ENCODE measurements around the gene ZFR2.

Gene ZFR2

DNA sequence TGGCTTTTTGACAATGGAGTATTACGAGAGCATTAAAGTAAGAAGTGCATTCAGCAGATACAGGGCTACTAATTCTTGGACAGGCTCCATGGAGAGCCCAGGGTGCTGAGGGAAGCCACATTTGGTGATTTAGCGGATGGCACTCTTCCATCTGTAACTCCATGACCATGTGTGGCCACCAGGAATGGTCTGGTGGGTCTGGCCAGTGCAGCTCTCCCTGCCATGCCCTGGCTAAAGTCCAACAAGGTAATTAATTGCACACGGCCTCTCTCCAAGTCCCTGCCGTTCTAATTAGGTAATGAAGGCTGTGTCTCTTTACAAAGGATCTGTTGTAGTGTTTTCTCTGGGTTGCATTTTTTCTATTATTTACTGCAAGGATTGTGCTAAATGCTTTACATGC, 4.3 kb upstream of the ZFR2 start:
- no peak for DNase-seq

DNA sequence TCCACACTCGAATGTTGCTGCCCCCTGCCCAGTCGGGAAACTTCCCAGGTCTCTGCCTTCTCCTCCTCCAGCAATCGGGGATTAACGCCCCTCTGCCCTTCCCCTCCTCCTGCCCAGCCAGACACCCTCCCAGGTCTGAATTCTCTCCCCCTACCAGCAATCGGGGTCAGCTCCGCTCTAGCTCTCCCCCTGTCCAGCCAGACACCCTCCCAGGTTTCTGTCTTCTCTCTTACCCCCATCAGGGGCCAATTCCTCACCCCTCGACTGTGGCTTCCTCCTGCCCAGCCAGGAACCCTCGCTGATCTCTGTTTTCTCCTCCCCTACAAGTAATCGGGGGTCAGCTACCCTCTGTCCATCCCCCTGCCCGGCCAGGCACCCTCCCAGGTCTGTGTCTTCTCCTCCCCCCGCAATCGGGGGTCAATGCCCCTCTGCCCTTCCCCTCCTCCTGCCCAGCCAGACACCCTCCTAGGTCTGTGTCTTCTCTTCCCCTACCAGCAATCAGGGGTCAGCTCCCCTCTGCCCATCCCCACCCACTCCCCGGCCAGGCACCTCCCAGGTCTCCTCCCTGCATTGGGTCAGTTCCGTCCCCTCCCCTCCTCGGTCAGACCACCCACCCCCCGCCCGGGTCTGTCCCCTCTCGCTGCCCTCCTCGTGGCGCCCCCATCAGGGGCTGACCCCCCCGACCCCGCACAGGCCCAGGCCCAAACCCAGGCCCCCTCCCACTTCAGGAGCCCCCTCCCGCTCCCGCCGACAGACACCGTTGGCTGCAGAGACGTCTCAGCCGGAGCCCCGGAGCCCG, 668 bp downstream of the ZFR2 start:
- DNase-seq = no peak

DNA sequence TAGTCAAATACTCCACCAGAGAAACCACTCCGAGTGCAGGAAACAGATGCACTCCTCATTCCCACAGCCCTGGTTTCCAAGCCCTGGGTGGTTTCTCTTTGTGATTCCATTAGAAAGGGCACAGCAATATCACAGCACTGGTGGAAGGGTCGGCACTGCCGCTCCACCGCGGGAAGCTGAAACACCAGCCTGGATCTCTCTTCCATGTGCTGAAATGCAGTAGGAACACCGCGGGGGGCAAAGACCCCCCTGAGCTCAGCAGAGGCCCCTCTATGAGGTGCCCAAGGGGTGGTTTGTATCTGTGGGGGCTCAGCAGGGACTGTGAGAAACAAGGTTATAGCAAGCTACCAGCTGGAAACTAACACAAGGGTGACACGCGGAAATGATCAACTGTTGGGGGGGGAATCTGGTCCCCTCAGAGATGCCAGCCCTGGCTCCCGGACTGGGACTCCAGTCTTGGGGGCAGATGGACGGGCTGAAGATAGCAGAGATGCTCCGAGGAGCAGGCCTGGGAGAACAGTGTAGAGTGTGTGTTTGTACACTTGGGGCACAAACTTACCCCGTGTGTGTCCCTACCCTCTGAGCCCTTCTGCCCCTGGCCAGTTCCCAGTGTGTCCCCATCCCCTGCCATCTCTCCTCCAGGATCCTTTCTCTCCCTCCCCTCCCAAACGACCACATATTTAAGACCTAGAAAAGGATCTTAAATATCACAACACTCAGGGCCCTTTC, 1.8 kb downstream of the ZFR2 start:
- no peak for DNase-seq

DNA sequence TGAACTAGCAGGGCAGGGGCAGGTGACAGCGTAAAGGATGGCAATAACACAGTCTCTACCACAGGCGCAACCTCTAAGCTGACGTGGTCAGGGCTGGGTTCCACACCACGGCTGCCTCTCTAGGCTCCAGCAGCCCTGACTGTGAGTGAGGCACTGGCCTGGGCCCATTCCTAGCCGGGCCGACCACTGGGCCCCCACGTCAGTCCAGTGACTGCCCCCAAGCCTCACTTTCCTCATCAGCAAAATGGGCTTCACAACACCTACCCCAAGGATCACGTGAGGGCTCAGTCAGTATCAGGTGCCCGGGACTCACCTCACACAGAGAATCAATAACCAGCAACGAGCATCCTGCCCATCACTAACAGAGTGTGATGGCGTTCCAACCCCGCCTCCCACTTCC, 5.2 kb downstream of the ZFR2 start:
- DNase-seq = no peak

DNA sequence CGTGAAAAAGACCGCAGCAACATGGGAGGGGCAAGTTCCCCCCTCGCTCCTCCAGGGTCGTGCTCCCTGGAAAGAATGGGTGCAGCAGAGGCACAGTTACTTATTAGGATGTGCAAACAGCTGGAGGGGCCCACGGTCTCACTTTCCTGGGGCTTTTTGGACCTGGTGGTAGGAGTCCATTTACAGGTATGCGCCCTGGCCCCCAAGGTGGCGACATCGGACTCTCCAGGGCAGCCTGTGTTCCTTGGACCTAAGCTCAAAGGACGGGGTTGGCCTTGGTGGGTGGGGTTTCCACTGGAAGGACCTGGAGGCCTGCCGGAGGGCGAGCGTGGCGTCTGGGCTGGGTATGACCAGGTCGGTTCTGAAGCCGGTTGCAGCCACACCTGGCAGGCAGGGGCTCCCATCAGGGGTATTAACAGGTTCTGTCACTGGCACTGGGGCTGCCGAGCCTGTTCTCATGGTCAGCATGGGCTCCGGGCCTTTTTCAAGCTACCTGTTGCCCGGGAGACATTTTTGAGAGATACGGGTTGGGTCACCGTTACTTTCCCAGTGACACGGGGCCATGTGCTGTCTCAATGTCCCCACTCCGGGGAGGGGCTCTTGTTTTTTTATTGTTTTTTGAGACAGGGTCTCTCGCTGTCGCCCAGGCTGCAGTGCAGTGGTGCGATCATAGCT, 5.9 kb downstream of the ZFR2 start:
- no peak for DNase-seq

DNA sequence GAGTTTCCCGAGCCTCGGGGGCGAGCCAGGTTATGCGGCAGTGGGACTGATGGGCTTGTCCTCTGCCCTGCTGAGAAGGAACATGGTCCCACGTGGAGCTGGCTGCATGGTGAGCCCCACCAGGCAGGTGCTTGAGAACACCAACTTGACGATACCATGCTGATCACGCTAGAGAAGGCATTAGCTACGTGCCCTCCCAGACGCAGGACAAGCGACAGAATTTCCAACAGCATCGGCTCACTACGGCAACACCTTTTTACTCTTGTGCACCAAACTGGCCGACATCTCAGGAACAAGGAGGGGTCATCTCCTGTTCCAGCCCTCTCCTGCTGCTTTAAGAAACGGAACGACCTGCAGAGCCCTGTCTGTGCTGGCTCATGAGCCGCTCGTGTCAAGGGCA, 8.3 kb downstream of the ZFR2 start:
- no peak for DNase-seq

DNA sequence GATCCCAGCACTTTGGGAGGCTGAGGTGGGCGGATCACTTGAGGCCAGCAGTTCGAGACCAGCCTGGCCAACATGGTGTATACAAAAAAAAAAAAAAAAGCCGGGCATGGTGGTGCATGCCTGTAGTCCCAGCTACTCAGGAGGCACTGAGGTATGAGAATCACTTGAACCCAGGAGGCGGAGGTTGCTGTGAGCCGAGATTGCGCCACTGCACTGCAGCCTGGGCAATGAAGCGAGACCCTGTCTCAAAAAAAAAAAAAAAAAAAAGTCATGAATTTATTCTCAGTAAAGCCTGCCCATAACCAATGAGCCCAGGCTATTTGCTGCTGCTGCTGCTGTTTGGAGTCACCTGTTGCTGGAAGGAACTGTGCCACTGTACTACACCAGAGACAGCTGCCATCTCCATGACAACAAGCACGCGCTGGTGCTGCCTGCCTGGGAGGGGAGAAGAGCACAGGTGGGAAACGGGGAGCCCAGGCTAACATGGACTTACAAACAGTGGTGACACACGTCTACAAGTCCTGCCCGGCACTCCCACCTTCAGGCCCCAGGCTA, 11.3 kb downstream of the ZFR2 start:
- no peak for DNase-seq

DNA sequence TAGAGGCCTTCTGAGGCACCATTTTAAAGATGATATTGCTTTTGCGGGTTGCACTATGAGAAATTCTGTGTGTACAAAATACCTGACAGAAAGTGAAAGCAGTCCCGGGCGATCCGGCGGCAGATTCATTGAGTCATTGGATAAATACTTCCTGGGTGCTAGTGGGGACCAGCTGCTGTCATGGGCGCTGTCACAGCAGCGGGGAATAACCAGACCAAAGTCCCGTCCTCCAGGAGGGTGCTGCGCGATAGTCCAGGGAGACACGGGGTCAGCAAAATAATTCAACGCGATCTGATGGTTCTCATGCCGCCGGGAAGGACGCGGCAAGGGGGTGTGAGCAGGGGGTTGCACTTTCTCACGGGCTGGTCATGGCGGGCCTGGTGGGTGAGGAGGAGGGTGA, 13.5 kb downstream of the ZFR2 start:
- DNase-seq = no peak

DNA sequence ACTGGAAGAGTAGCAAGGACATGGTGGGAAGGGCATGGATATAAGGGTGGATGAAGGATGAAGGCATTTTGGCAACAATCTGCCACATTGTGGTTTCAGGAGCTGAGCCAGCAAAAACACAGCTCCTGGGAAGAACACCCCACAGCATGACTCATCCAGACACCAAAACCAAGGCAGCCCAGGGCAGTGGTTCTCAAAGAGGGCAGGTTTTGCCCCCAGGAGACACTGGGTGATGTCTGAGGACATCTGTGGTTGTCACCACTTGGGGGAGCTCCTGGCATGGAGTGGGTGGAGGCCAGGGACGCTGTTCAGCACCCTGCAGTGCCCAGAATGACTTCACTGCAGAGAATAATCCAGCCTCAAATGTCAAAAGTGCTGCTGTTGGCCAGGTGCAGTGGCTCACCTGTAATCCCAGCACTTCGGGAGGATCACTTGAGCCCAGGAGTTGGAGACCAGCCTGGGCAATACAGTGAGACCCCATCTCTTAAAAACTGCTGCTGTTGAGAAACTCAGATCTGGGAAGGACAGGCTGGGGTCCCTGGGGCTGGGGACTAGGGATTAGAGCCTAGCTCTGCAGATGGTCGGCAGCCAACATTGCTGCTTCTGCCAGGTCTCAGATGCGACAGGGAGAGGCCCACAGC, 16.1 kb downstream of the ZFR2 start:
- DNase-seq = no peak

DNA sequence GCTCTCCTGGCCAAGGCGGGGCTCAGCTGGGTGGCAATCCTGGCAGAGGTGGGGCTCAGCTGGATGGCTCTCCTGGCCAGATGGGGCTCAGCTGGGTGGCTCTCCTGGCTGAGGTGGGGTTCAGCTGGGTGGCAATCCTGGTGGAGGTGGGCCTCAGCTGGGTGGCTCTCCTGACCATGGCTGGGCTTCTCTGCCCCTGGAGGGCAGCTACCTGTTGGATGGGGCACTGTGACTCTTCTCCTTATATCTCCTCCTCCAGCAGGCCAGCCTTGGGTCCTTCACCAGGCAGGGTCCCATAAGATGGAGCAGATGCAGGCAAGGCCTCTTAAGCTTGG, 16.7 kb downstream of the ZFR2 start:
- DNase-seq = no peak

DNA sequence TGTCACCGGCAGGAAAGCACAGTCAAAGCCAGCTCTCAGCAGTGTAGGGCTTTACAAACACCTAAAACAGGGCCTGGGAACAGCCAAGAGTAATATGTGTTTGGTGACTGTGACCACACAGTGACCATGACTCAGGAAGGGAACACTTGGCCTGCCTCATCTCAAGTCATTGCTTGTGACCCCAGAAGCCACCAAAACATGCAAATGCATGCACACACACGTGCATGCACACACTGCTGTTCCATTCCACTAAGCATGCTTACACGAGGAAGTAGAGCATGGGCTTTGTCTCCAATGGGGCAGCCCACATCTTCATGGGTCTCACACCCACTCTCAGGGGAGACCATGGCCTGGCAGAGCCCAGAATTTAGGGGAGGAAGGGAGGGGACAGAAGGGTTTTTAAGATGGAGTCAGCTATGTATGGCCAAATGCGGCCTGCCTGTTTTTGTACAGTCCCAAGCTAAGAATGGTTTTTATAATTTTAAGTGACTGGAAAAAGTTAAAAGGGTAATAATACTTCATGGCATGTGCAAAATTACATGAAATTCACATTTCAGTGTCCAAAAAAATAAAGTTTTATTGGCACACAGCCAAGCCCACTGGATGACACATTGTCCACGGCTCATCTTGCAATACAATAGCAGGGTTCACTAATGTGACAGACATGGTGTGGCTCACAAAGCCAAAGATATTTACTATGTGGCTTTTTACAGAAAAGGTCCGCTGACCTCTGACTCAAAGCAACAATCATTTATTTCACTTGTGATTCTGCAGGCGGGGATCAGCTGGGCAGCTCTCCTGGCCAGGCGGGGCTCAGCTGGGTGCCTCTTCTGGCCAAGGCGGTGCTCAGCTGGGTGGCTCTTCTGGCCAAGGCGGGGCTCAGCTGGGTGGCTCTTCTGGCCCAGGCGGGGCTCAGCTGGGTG, 17.3 kb downstream of the ZFR2 start:
- no peak for DNase-seq

DNA sequence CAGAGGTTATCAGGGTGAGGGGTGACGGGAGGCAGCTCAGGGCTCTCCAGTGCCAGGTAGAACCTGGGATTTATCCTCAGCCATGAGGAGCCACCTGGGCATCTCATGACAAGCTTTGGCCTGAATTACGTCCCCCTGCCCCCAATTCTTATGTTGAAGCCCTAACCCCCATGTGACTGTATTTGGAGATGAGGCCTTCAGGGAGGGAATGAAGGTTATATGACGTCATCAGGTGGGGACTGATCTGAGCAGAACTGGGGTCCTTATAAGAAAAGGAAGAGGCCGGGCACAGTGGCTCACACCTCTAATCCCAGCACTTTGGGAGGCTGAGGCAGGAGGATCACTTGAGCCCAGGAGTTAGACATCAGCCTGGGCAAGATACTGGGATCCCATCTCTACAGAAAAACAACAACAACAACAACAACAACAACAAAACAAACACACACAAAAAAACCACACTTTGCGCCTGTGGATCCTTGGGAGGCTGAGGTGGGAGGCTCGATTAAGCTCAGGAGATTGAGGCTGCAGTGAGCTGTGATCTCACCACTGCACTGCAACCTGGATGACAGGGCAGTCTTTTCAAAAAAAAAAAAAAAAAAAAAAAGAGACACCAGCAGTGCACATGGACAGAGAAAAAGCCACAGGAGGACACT, 18.4 kb downstream of the ZFR2 start:
- DNase-seq = no peak

DNA sequence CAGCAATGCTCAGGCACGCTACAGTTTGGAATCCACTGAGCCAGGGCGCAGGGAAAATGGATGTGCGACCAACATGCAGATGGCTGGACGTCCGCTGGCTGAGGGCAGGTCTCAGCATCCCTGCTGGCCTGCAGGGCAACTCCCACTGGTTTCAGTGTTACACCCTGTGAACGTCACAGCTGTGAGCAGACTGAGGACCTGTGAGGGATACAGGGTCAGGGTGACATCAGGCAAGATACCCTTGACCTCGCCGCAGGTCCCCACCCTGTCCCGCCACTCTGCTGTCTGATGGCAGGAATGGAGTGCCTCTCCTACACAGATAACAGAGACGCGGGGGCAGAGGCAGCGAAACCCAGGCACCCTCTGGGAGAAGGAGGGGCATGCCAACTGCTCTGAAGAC, 19.1 kb downstream of the ZFR2 start:
- DNase-seq = no peak

DNA sequence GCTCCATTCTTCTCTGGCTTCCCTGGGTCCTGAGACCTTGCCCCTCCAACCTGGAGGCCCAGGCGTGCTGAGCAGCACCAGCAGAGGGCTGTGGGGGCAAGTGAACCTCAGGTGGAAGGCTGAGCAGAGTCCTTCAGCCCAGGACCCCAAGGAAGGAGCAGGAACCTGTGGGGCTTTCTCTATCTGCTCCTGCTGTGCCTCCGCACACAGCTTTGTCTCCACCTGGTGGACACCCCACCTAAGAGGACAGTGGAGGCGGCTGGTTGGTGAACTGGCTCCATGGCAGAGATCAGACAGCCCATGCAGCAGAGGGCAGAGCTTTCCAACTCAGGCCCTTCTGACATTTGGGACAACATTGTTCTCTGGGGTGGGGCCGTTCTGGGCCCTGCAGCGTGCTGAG, 19.7 kb downstream of the ZFR2 start:
- DNase-seq = no peak

DNA sequence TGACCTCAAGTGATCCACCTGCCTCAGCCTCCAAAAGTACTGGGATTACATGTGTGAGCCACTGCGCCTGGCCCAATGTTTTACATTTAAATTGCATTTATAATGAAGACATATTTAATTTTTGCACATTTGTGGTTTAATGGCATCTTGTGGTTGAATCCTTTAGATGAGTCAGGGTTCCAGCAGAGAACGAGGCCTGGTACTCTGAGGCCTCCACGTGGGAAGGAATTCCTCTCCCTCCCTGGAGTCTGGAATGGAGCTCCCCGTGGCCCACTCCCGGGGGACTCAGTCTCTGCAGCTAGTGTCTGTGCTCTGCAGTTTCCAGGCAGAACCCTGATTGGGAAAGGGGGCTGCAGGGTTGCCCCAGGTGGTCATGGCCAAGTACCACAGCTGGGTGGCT, 24.2 kb downstream of the ZFR2 start:
- DNase-seq = no peak

DNA sequence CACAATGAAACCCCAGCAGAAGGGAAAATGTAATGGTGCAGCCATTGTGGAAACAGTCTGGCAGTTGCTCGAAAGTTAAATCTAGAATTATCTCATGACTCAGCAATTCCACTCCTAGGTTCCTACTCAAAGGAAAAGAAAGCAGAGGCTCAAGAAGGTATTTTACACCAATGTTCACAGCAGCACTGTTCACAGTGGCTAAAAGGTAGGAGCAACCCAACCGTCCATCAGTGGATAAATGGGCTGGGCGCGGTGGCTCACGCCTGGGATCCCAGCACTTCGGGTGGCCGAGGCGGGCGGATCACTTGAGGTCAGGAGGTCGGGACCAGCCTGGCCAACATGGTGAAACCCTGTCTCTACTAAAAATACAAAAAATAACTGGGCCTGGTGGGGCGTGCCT, 25.9 kb downstream of the ZFR2 start:
- DNase-seq = no peak

DNA sequence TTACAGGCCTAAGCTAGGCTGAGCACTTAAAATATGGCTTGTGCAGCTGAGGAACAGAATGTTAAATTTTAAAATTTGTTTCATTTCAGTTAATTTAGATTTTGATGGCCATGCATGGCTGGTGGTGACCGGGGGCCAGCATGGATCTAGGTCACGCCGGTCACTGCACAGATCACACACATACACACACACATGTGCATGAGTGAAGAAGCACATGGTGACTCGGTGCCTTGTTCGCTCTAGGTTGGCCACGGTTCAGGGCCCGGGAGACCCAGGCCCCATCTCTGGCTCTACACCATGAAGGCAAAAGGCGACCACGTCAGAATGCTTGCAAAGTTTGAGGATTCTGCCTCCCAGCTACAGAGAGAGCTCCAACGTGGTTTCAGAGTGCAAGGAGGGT, 28.0 kb downstream of the ZFR2 start:
- no peak for DNase-seq

DNA sequence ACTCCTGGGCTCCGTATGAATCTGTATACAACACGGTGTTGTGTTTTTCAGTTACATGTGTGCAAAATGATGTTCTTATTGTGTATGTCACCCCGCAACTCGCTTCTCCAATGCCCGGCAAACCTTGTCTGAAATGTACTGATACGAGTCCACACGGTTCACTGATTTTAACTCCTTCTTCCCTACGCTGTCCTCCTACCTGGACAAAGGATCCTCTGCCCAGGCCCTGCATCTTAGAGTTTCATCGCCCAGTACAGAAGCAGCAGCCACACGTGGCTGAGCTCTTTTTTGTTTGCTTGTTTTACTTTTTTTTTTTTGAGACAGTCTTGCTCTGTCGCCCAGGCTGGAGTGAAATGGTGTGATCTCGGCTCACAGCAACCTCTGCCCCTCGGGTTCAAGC, 28.9 kb downstream of the ZFR2 start:
- DNase-seq = no peak

DNA sequence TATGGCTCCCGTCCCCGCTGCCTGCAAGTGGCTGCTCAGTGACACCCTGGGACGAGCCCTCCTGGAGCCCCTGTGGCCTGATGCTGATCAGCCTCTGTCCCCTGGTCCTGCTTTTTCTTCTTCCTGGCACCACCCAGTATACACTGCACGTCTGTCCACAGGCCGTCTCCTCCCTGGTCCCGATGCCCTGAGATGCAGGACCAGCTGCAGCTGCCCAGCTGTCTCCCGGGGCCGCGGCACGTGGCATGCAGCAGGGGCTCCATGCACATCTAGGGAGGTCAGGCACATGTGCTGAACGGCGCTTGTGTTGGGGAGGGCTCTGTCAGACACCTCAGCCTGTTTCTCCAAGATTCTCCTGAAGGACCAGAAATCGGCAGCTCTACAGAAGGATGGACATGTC, 30.2 kb downstream of the ZFR2 start:
- DNase-seq = no peak

DNA sequence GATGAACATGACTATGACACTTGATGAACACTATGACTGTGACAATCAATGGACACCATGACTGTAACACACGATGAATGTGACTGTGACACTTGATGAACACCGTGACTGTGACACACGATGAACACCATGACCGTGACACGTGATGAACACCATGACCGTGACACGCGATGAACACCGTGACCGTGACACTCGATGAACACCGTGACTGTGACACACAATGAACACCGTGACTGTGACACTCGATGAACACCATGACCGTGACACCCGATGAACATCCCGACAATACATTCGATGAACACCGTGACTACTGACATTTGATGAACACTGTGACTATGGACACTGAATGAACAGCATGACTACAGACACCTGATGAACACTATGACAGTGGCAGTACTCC, 30.9 kb downstream of the ZFR2 start:
- DNase-seq = no peak

DNA sequence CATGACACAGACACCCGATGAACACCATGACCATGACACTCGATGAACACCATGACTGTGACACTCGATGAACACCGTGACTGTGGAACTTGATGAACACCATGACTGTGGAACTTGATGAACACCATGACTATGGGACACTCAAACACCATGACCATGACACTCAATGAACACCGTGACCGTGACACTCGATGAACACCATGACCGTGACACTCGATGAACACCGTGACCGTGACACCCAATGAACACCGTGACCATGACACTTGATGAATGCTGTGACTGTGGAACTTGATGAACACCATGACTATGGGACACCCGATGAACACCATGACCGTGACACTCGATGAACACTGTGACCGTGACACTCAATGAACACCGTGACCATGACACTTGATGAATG, 31.5 kb downstream of the ZFR2 start:
- no peak for DNase-seq

DNA sequence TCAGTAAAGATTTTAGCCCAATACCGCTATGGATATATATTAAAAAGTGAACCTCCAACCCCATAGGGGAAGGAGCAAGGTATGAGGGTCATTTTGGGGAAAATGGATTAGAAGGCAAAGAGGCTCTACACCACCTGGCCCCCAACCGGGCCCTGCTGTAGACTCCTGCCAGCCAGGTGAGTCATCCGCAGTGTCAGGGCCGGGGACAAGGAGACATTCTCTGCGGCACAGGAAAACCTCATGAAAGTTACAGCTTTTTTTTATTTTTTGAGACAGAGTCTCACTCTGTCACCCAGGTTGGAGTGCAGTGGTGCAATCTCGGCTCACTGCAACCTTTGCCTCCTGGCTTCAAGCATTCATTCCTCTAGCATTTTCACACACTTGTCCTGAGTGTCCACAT, 32.0 kb downstream of the ZFR2 start:
- no peak for DNase-seq

Measured in activated gamma-delta T cell (primary cell).